Endothelial cell of umbilical vein (primary cell): ENCODE results near the gene TRIM39. TPM values are rescaled to one million over a fixed set of nuclear protein-coding genes. Genes with fewer than 3 reads are reported as not detected.

ENCODE experiments used
- BruUV-seq: library from RNA; stranded (reverse); fragments of 400-500 nt; replicated peaks from 2 replicates; lab custom pipeline; 2021; lab: Mats Ljungman, UMichigan
- CTCF ChIA-PET: fragments of 300-600, 350-600 bp; sonication (Branson Sonifier 250); formaldehyde crosslinking; loops from one replicate; lab custom pipeline; 2021; ENCODE audit warnings: antibody characterized with exemption, inconsistent platforms; lab: Charles Lee
- POLR2A ChIA-PET: fragments of 300-600, 350-600 bp; sonication (Branson Sonifier 250); formaldehyde crosslinking; loops from one replicate; lab custom pipeline; 2021; ENCODE audit warnings: antibody characterized with exemption, inconsistent platforms; lab: Charles Lee
- DNase-seq: peaks from one replicate; pipeline ENCODE4 v3.0.0-alpha.2; 2011; ENCODE audit warnings: low read depth, low spot score
- FAIRE-seq: peaks from 2 replicates; lab custom pipeline; 2011; peaks lifted over from hg19 to GRCh38; lab: Jason Lieb, UNC
- H2AFZ ChIP-seq: 2 replicates; pipeline ENCODE4 v1.6.0; 2012; ENCODE audit warnings: low read depth, low read length, control low read depth, inconsistent platforms
- H3K27ac ChIP-seq: 2 replicates; pipeline ENCODE4 v1.5.1; 2011; ENCODE audit warnings: low read depth, mild to moderate bottlenecking, control low read depth, low read length, moderate library complexity; ENCODE audit not compliant: insufficient read depth
- H3K27me3 ChIP-seq, 2 experiments: 2 replicates each; pipeline versions ENCODE4 v1.6.0 to v1.6.1; 2011; ENCODE audit warnings: low read length in 2 of 2, mixed read lengths in 1 of 2; ENCODE audit not compliant: control insufficient read depth in 2 of 2, insufficient read depth in 2 of 2
- H3K36me3 ChIP-seq, 2 experiments: 2 replicates in 1 of 2; 3 replicates in 1 of 2; pipeline ENCODE4 v1.5.1; 2011; ENCODE audit warnings: low read length in 2 of 2, mild to moderate bottlenecking in 1 of 2, moderate library complexity in 1 of 2; ENCODE audit not compliant: control insufficient read depth in 2 of 2, insufficient read depth in 2 of 2; ENCODE audit errors: extremely low read depth in 1 of 2
- H3K4me1 ChIP-seq: 3 replicates; pipeline ENCODE4 v1.5.1; 2011; ENCODE audit warnings: mild to moderate bottlenecking, low read length; ENCODE audit not compliant: control insufficient read depth, insufficient read depth; ENCODE audit errors: extremely low read depth
- H3K4me2 ChIP-seq: 2 replicates; pipeline ENCODE4 v1.6.1; 2011; ENCODE audit warnings: low read length, control low read depth, mixed read lengths; ENCODE audit not compliant: insufficient read depth
- H3K4me3 ChIP-seq, 3 experiments: fragments of 200-600 bp in 1 of 3; sonication (generic), shearing (Covaris generic) in 1 of 3; replicated peaks in 1 of 3; 2 replicates each; pipeline ENCODE4 v1.5.1; 2011 to 2016; ENCODE audit warnings: control low read depth in 3 of 3, low read length in 3 of 3, mild to moderate bottlenecking in 2 of 3, inconsistent platforms in 1 of 3, low read depth in 1 of 3, moderate library complexity in 1 of 3; ENCODE audit not compliant: insufficient read depth in 1 of 3
- H3K79me2 ChIP-seq: 2 replicates; pipeline ENCODE4 v1.6.0; 2012; ENCODE audit warnings: low read length, inconsistent platforms; ENCODE audit not compliant: control insufficient read depth, insufficient read depth
- H3K9ac ChIP-seq: replicated peaks from 2 replicates; pipeline ENCODE3; 2011; ENCODE audit warnings: low read length, control low read depth; ENCODE audit not compliant: insufficient read depth; ENCODE audit errors: extremely low read depth
- H3K9me1 ChIP-seq: replicated peaks from 3 replicates; pipeline ENCODE4 v1.6.0; 2011; ENCODE audit warnings: mild to moderate bottlenecking, low read length; ENCODE audit not compliant: control insufficient read depth, insufficient read depth; ENCODE audit errors: extremely low read depth
- H3K9me3 ChIP-seq: replicated peaks from 2 replicates; pipeline ENCODE4 v1.5.1; 2012; ENCODE audit warnings: low read length, inconsistent platforms; ENCODE audit not compliant: control insufficient read depth, insufficient read depth
- H4K20me1 ChIP-seq: replicated peaks from 2 replicates; pipeline ENCODE3; 2011; ENCODE audit warnings: mild to moderate bottlenecking, low read length; ENCODE audit not compliant: control insufficient read depth, insufficient read depth; ENCODE audit errors: extremely low read depth
- CTCF ChIP-seq, 2 donors: IDR thresholded peaks; 1 replicate in 1 of 2; 2 replicates in 1 of 2; pipeline ENCODE4 v1.5.1; 2011; ENCODE audit warnings: low read length in 2 of 2, mild to moderate bottlenecking in 2 of 2, moderate library complexity in 2 of 2, control low read depth in 1 of 2, inconsistent platforms in 1 of 2, low read depth in 1 of 2; ENCODE audit not compliant: insufficient read depth in 1 of 2; ENCODE audit errors: extremely low read depth in 1 of 2
- EZH2 ChIP-seq: IDR thresholded peaks from 2 replicates; pipeline ENCODE4 v1.6.1; 2012; ENCODE audit warnings: borderline replicate concordance, low read depth, mild to moderate bottlenecking, moderate library complexity, low read length, inconsistent platforms; ENCODE audit not compliant: severe bottlenecking
- GATA2 ChIP-seq: IDR thresholded peaks from 2 replicates; pipeline ENCODE4 v1.7.0; 2011; ENCODE audit warnings: low read depth, mild to moderate bottlenecking, moderate library complexity, mixed read lengths, low read length; ENCODE audit not compliant: insufficient read length, insufficient read depth
- JUN ChIP-seq: IDR thresholded peaks from 2 replicates; pipeline ENCODE4 v1.6.1; 2011; ENCODE audit warnings: borderline replicate concordance, low read depth; ENCODE audit not compliant: insufficient read length, insufficient read depth
- MYC ChIP-seq: IDR thresholded peaks from one replicate; pipeline ENCODE4 v1.6.1; 2011; ENCODE audit warnings: mild to moderate bottlenecking, low read depth, low read length
- POLR2A ChIP-seq: IDR thresholded peaks from 2 replicates; pipeline ENCODE4 v1.6.1; 2012; ENCODE audit warnings: low read depth, mild to moderate bottlenecking, control low read depth, low read length
- POLR2AphosphoS5 ChIP-seq: IDR thresholded peaks from 2 replicates; pipeline ENCODE4 v1.6.1; 2012; ENCODE audit warnings: low read depth, mild to moderate bottlenecking, control low read depth, low read length, moderate library complexity; ENCODE audit not compliant: insufficient read depth
- dilution Hi-C: fragments of 300-500 bp; cut with MboI; formaldehyde crosslinking; loops from one replicate; pipeline ENCODE4 v1.15.0; 2019; ENCODE audit warnings: low sequenced_read_pairs; ENCODE audit not compliant: extremely low pct_ligation_motif_present
- intact Hi-C: fragments of 100-400 bp; cut with micrococcal nuclease; formaldehyde crosslinking; loops from one replicate; pipeline ENCODE4 v1.10.0; 2022
- polyA plus RNA-seq, 4 experiments: library from polyadenylated mRNA; depleted of rRNA in 3 of 4; stranded (reverse) in 3 of 4; unstranded in 1 of 4; fragments of >200 nt; gene quantifications; 2 replicates each; pipeline versions ENCODE4 v1.2.1 to v1.2.3, GENCODE V29; 2011 to 2012; ENCODE audit warnings: missing spikeins in 1 of 4
- total RNA-seq: library from RNA; stranded (reverse); gene quantifications from 2 replicates; pipeline ENCODE4 v1.2.3, GENCODE V29; 2021

The TRIM39 gene
- total and polyA plus RNA-seq, 2 donors (not counting 3 experiments of a cell fraction or from before 2014, with no cell fraction given), result 5.6 to 13.1 TPM

DNA sequence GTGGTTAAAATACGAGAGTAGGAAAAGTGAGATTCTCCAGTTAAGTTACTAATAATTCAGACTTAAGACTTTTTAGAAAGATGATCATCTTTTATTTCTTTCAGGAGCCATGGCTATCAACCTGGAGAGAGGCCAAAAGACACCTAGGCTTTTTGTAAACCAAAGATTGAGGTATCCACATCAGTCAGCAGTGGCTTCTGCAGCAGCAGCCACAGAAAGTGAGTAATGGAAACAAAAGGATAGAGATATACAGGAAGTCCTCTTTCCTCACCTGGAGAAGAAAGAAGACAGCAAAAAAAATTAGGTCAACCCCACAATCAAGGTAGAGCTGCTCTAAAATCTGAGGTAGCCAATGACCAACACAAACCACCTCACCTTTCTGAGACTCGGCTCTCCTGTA is 22.7 kb upstream of the TRIM39 start:
- H3K4me1 ChIP-seq, result no peaks in the 10 kb centered on the region
- H3K4me3 ChIP-seq, result no peak overlapping the region
- no peak overlapping the region for H3K4me2 ChIP-seq
- dilution Hi-C loops, result no loop called here
- peaks cover 0 to 4% of the 10 kb centered on the region in 2 experiments for H3K36me3 ChIP-seq
- intact Hi-C loops, result no loop called here
- no peak overlapping the region for H3K9ac ChIP-seq
- no peak overlapping the region for H2AFZ ChIP-seq
- no peak for FAIRE-seq
- POLR2A ChIA-PET, result no interaction called here
- H4K20me1 ChIP-seq, result peaks cover 5% of the 10 kb centered on the region
- H3K27ac ChIP-seq, result no peak overlapping the region
- H3K9me3 ChIP-seq, result no peaks in the 10 kb centered on the region
- H3K79me2 ChIP-seq, result peaks cover 18% of the 10 kb centered on the region
- TF ChIP-seq POLR2A, result no peak
- H3K27me3 ChIP-seq, result no peaks in the 10 kb centered on the region
- H3K9me1 ChIP-seq, result no peaks in the 10 kb centered on the region
- no TSS peak for BruUV-seq
- CTCF ChIA-PET, result no interaction called here
- DNase-seq, result no peak

DNA sequence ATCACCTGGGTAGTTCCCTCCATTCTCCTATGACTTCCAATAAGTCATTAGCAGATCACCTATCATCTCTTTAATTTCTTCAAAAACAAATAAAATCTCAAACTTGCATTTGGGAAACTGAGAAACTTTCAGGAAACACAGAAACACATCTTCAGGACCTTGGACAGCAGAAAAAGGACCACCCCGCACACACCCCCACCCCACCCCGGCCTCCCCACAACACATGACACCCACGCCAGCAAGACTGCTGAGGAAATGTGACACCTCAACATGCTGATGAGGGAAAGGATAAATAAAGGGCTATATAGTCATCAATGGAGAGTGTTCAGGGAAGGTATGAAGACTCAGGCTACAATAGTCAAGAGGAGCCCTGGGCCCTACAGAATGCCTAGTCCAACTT is 15.6 kb upstream of the TRIM39 start:
- Histone ChIP-seq H3K79me2 (peaks cover 74% of the 10 kb centered on the region), H3K4me2 (no peak overlapping the region), H3K4me1 (no peaks in the 10 kb centered on the region), H3K27ac (no peak overlapping the region), H4K20me1 (peaks cover 16% of the 10 kb centered on the region), H3K4me3 (no peak overlapping the region), H2AFZ (no peak overlapping the region), H3K36me3 (peaks cover 4 to 5% of the 10 kb centered on the region in 2 experiments), H3K27me3 (no peaks in the 10 kb centered on the region), H3K9ac (no peak overlapping the region), H3K9me1 (peaks cover 2% of the 10 kb centered on the region), H3K9me3 (no peaks in the 10 kb centered on the region)
- FAIRE-seq, result no peak
- ChIA-PET CTCF (interaction anchor here (1.6 kb wide), 1 partner anchor 9 kb away, joined by 3 read pairs; no protein-coding TSS in a partner anchor), POLR2A (no interaction called here)
- intact Hi-C loops (no loop called here), dilution Hi-C loops (no loop called here)
- TF ChIP-seq JUN (no peak), MYC (no peak), EZH2 (no peak), GATA2 (no peak), POLR2AphosphoS5 (no peak), CTCF (IDR thresholded peaks at IDR 0.05; ENCODE audit: extremely low read depth in 1 of 2, insufficient read depth in 1 of 2, low read depth in 1 of 2, low read length in 2 of 2) (no peak)
- BruUV-seq, result no TSS peak
- DNase-seq, result no peak
